Ovary (tissue), 3 donors: ENCODE results near the gene CHIA.

ENCODE experiments used
- CTCF ChIP-seq, 3 donors: fragments of 450-650 bp in 2 of 3; fragments of 200-600 bp in 1 of 3; IDR thresholded peaks; one replicate each; pipeline versions ENCODE4 v1.5.1 to v1.8.0; 2016 to 2022; ENCODE audit warnings: antibody characterized with exemption in 3 of 3, mild to moderate bottlenecking in 1 of 3
- EP300 ChIP-seq: sonication (generic); formaldehyde crosslinking; IDR thresholded peaks from one replicate; pipeline ENCODE4 v1.6.1; 2017; ENCODE audit warnings: antibody characterized with exemption
- POLR2A ChIP-seq: fragments of 450-650 bp; IDR thresholded peaks from one replicate; pipeline ENCODE4 v1.6.1; 2017; ENCODE audit warnings: antibody characterized with exemption, mild to moderate bottlenecking, moderate library complexity
- donor health status: DM: no; HTN: no; CAD: no.

GRCh38 chr1:111320066-111320879, 29.6 kb downstream of the CHIA start:
- TF ChIP-seq CTCF (IDR thresholded peaks at IDR 0.05) = no peak
- no peak for TF ChIP-seq POLR2A
- no peak for TF ChIP-seq EP300
